IMR-90 (cell line): Measurements from ENCODE around the gene ZNF800. TPM values are rescaled to one million over a fixed set of nuclear protein-coding genes. Genes with fewer than 3 reads are reported as not detected.

Experiments used
- ATAC-seq: fragments of 200-7000 bp; cut with Tn5 transposase; 2 replicates; pipeline ENCODE4 v1.9.1; 2020; ENCODE audit warnings: low read depth, mild to moderate bottlenecking, moderate library complexity
- BruUV-seq: library from RNA; stranded (reverse); fragments of 400-500 nt; replicated peaks from 2 replicates; lab custom pipeline; 2021; lab: Mats Ljungman, UMichigan
- CTCF ChIA-PET: fragments of 300-600 bp; formaldehyde crosslinking; extraction: SDS; loops from one replicate; lab custom pipeline; 2021; ENCODE audit warnings: antibody characterized with exemption; lab: Yijun Ruan, JAX
- POLR2A ChIA-PET: fragments of 300-600 bp; sonication (Branson Sonifier 250); formaldehyde crosslinking; loops from one replicate; lab custom pipeline; 2022; ENCODE audit warnings: antibody characterized with exemption; ENCODE audit not compliant: unreplicated experiment; lab: Charles Lee
- DNase-seq: peaks from one replicate; pipeline ENCODE4 v3.0.0; 2013
- H2AFZ ChIP-seq: replicated peaks from 2 replicates; pipeline ENCODE3; 2013; ENCODE audit warnings: low read length, mild to moderate bottlenecking; ENCODE audit not compliant: poor library complexity
- H2AK5ac ChIP-seq: 2 replicates; pipeline ENCODE4 v1.6.1; 2013; ENCODE audit warnings: low read depth, low read length, inconsistent platforms
- H2AK9ac ChIP-seq: replicated peaks from 2 replicates; pipeline ENCODE3; 2013; ENCODE audit warnings: mild to moderate bottlenecking, low read depth, low read length, moderate library complexity; ENCODE audit not compliant: poor library complexity
- H2BK120ac ChIP-seq: 2 replicates; pipeline ENCODE4 v1.6.1; 2013; ENCODE audit warnings: low read depth, low read length, inconsistent platforms
- H2BK15ac ChIP-seq: 3 replicates; pipeline ENCODE4 v1.6.1; 2013; ENCODE audit warnings: low read depth, low read length, inconsistent platforms
- H2BK20ac ChIP-seq: 2 replicates; pipeline ENCODE4 v1.6.1; 2013; ENCODE audit warnings: low read depth, mild to moderate bottlenecking, inconsistent platforms, low read length, moderate library complexity
- H2BK5ac ChIP-seq: 2 replicates; pipeline ENCODE4 v1.6.1; 2013; ENCODE audit warnings: mild to moderate bottlenecking, low read depth, low read length, inconsistent platforms; ENCODE audit not compliant: poor library complexity, severe bottlenecking
- H3K14ac ChIP-seq: replicated peaks from 2 replicates; pipeline ENCODE4 v1.6.1; 2013; ENCODE audit warnings: low read depth, low read length, inconsistent platforms
- H3K18ac ChIP-seq: 2 replicates; pipeline ENCODE4 v1.6.1; 2013; ENCODE audit warnings: low read depth, low read length, control low read depth
- H3K23ac ChIP-seq: 2 replicates; pipeline ENCODE4 v1.6.1; 2013; ENCODE audit warnings: low read depth, low read length, inconsistent platforms
- H3K27ac ChIP-seq: 2 replicates; pipeline ENCODE4 v1.5.1; 2013; ENCODE audit warnings: mild to moderate bottlenecking, control low read depth, low read length; ENCODE audit not compliant: insufficient read depth
- H3K27me3 ChIP-seq: 2 replicates; pipeline ENCODE4 v1.6.1; 2013; ENCODE audit warnings: low read length; ENCODE audit not compliant: control insufficient read depth, insufficient read depth
- H3K36me3 ChIP-seq: 2 replicates; pipeline ENCODE4 v1.6.1; 2013; ENCODE audit warnings: low read length, mixed read lengths; ENCODE audit not compliant: control insufficient read depth, insufficient read depth
- H3K4ac ChIP-seq: 2 replicates; pipeline ENCODE4 v1.6.1; 2013; ENCODE audit warnings: low read depth, low read length, inconsistent platforms
- H3K4me1 ChIP-seq: 2 replicates; pipeline ENCODE4 v1.6.1; 2013; ENCODE audit warnings: low read length, mixed read lengths; ENCODE audit not compliant: control insufficient read depth, insufficient read depth
- H3K4me2 ChIP-seq: 2 replicates; pipeline ENCODE4 v1.6.1; 2013; ENCODE audit warnings: low read depth, mild to moderate bottlenecking, control low read depth, low read length, moderate library complexity
- H3K4me3 ChIP-seq: 2 replicates; pipeline ENCODE4 v1.5.1; 2013; ENCODE audit warnings: low read depth, mild to moderate bottlenecking, control low read depth, low read length, moderate library complexity; ENCODE audit not compliant: insufficient read depth
- H3K56ac ChIP-seq: 2 replicates; pipeline ENCODE4 v1.6.1; 2013; ENCODE audit warnings: low read length, inconsistent platforms; ENCODE audit not compliant: insufficient read depth; ENCODE audit errors: extremely low read depth
- H3K79me1 ChIP-seq, 2 experiments: 2 replicates each; pipeline ENCODE4 v1.6.1; 2013; ENCODE audit warnings: low read length in 2 of 2, inconsistent platforms in 1 of 2, low read depth in 1 of 2
- H3K9ac ChIP-seq: 2 replicates; pipeline ENCODE4 v1.6.1; 2013; ENCODE audit warnings: low read depth, low read length, control low read depth
- H3K9me1 ChIP-seq: 2 replicates; pipeline ENCODE4 v1.6.1; 2013; ENCODE audit warnings: low read length, inconsistent platforms; ENCODE audit not compliant: insufficient read depth
- H3K9me3 ChIP-seq: 2 replicates; pipeline ENCODE4 v1.6.1; 2013; ENCODE audit warnings: low read length; ENCODE audit not compliant: control insufficient read depth, insufficient read depth
- H4K20me1 ChIP-seq: 2 replicates; pipeline ENCODE4 v1.6.1; 2013; ENCODE audit warnings: low read length, inconsistent platforms; ENCODE audit not compliant: insufficient read depth
- H4K5ac ChIP-seq: 2 replicates; pipeline ENCODE4 v1.6.1; 2013; ENCODE audit warnings: mild to moderate bottlenecking, low read depth, low read length, control low read depth
- H4K8ac ChIP-seq, 2 experiments: 2 replicates each; pipeline ENCODE4 v1.6.1; 2013; ENCODE audit warnings: low read depth in 2 of 2, low read length in 2 of 2, control low read depth in 1 of 2, inconsistent platforms in 1 of 2
- H4K91ac ChIP-seq: 2 replicates; pipeline ENCODE4 v1.6.1; 2013; ENCODE audit warnings: low read depth, low read length, inconsistent platforms; ENCODE audit not compliant: insufficient read depth
- CEBPB ChIP-seq: IDR thresholded peaks from 2 replicates; pipeline ENCODE4 v1.6.1; 2012; ENCODE audit warnings: low read depth, low read length, improper control_type of control experiment
- CHD1 ChIP-seq: IDR thresholded peaks from 2 replicates; pipeline ENCODE4 v1.6.1; 2012; ENCODE audit warnings: low read depth, low read length, improper control_type of control experiment
- WGBS, 2 experiments: methylation state at CpG; one replicate each; pipeline versions ENCODE4 v1.1.5 to v1.1.7; 2013; ENCODE audit warnings: missing lambda C conversion rate in 2 of 2; ENCODE audit not compliant: insufficient read length in 1 of 2; ENCODE audit errors: extremely low coverage in 2 of 2; 5-methylcytosine and 5-hydroxymethylcytosine counted together
- dilution Hi-C: fragments of 300-500 bp; cut with HindIII; formaldehyde crosslinking; loops from one replicate; pipeline ENCODE4 v1.14.3; 2018; ENCODE audit warnings: low sequenced_read_pairs; ENCODE audit not compliant: unreplicated experiment
- in situ Hi-C: fragments of 300-500 bp; cut with MboI; formaldehyde crosslinking; loops from 3 replicates; pipeline ENCODE4 v1.14.3; 2019; ENCODE audit warnings: low sequenced_read_pairs, inconsistent platforms, mixed read lengths
- intact Hi-C: fragments of 100-400 bp; cut with micrococcal nuclease; formaldehyde crosslinking; loops from 2 replicates; pipeline ENCODE4 v1.10.0; 2022
- polyA plus RNA-seq, 3 experiments: library from polyadenylated mRNA; depleted of rRNA; stranded (reverse); fragments of >200 nt; gene quantifications; 2 replicates each; pipeline ENCODE4 v1.2.3, GENCODE V29; 2012; ENCODE audit warnings: low replicate concordance in 1 of 3
- total RNA-seq: library from RNA; depleted of rRNA; stranded (reverse); fragments of >200 nt; gene quantifications from 2 replicates; pipeline ENCODE4 v1.2.3, GENCODE V29; 2012
- TF ChIP-seq, protein P1 (sequence below): conservative IDR thresholded peaks from 2 replicates; pipeline ENCODE4 v1.5.1; 2012; ENCODE audit warnings: mild to moderate bottlenecking, low read depth, low read length, improper control_type of control experiment
- TF ChIP-seq, protein P2 (sequence below): fragments of 150-350 bp; IDR thresholded peaks from 2 replicates; pipeline ENCODE4 v1.6.1; 2016; ENCODE audit warnings: low read depth, mild to moderate bottlenecking, low read length, moderate library complexity, borderline replicate concordance

Gene ZNF800
- total and polyA plus RNA-seq, 2 of the 4 experiments (the other 2 are of a cell fraction) = 6.9 to 13.1 TPM

DNA sequence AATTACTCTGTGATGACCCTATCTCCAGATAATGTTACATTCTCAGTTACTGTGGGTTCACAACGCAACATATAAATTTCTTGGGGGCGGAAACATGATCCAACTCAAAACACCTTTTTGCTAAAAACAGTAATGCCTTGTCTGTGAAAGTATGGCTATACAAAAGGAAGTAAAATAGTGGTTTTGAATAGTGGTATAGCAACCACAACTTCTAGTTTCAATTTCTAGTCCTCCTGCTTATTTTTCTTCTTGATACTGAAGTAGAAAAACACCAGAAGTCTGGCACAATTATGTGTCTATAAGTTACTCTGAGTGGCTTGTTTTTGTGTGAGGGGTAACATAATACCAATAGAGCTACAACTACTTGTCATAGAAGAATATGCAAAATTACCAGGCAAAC is 21.5 kb upstream of the ZNF800 start:
- Histone ChIP-seq H3K4me2 (no peak overlapping the region), H2AFZ (no peak overlapping the region), H3K9me1 (no peaks in the 10 kb centered on the region; the same call in 1 of the 2 replicates), H2BK5ac (no peak overlapping the region), H3K18ac (no peak overlapping the region), H3K27me3 (peaks cover 2% of the 10 kb centered on the region; the same call in 1 of the 2 replicates), H3K9ac (no peak overlapping the region), H2BK15ac (no peak overlapping the region), H3K4me3 (no peak overlapping the region), H3K79me1 (no peaks in the 10 kb centered on the region), H2AK5ac (no peak overlapping the region), H3K4me1 (no peaks in the 10 kb centered on the region), H4K5ac (no peak overlapping the region), H2BK20ac (no peak overlapping the region), H3K14ac (no peak overlapping the region), H2AK9ac (no peak overlapping the region), H2BK120ac (no peak overlapping the region), H3K23ac (no peak overlapping the region), H3K56ac (no peak overlapping the region), H4K20me1 (no peaks in the 10 kb centered on the region), H3K9me3 (no peaks in the 10 kb centered on the region), H3K4ac (no peak overlapping the region), H4K8ac (no peak overlapping the region), H3K36me3 (no peaks in the 10 kb centered on the region), H3K27ac (no peak overlapping the region), H4K91ac (no peak overlapping the region)
- ChIA-PET POLR2A (no interaction called here), CTCF (no interaction called here)
- DNase-seq (no peak), ATAC-seq (no peak)
- intact Hi-C loops = no loop called here
- in situ Hi-C loops = no loop called here
- WGBS, 2 experiments = no CpG with 5 or more reads among the region's 2 CpGs
- BruUV-seq = no TSS peak
- no peak for TF ChIP-seq CEBPB
- TF ChIP-seq, protein P1, sequence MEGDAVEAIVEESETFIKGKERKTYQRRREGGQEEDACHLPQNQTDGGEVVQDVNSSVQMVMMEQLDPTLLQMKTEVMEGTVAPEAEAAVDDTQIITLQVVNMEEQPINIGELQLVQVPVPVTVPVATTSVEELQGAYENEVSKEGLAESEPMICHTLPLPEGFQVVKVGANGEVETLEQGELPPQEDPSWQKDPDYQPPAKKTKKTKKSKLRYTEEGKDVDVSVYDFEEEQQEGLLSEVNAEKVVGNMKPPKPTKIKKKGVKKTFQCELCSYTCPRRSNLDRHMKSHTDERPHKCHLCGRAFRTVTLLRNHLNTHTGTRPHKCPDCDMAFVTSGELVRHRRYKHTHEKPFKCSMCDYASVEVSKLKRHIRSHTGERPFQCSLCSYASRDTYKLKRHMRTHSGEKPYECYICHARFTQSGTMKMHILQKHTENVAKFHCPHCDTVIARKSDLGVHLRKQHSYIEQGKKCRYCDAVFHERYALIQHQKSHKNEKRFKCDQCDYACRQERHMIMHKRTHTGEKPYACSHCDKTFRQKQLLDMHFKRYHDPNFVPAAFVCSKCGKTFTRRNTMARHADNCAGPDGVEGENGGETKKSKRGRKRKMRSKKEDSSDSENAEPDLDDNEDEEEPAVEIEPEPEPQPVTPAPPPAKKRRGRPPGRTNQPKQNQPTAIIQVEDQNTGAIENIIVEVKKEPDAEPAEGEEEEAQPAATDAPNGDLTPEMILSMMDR = no peak
- TF ChIP-seq CHD1 = no peak
- TF ChIP-seq, protein P2, sequence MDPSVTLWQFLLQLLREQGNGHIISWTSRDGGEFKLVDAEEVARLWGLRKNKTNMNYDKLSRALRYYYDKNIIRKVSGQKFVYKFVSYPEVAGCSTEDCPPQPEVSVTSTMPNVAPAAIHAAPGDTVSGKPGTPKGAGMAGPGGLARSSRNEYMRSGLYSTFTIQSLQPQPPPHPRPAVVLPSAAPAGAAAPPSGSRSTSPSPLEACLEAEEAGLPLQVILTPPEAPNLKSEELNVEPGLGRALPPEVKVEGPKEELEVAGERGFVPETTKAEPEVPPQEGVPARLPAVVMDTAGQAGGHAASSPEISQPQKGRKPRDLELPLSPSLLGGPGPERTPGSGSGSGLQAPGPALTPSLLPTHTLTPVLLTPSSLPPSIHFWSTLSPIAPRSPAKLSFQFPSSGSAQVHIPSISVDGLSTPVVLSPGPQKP = no peak
- dilution Hi-C loops = no loop called here
